Activated T-cell treated with anti-CD3 and anti-CD28 coated beads for 4 hours (primary cell): ENCODE measurements around the gene C1QL4.
"Not testable (repeated sequence)": the region's sequence is repeated elsewhere in the genome, so short reads cannot be mapped to it uniquely, and the experiment has no call there.

Experiments used
- DNase-seq: peaks from one replicate; pipeline ENCODE4 v3.0.0-alpha.2; 2020

Gene C1QL4

DNA sequence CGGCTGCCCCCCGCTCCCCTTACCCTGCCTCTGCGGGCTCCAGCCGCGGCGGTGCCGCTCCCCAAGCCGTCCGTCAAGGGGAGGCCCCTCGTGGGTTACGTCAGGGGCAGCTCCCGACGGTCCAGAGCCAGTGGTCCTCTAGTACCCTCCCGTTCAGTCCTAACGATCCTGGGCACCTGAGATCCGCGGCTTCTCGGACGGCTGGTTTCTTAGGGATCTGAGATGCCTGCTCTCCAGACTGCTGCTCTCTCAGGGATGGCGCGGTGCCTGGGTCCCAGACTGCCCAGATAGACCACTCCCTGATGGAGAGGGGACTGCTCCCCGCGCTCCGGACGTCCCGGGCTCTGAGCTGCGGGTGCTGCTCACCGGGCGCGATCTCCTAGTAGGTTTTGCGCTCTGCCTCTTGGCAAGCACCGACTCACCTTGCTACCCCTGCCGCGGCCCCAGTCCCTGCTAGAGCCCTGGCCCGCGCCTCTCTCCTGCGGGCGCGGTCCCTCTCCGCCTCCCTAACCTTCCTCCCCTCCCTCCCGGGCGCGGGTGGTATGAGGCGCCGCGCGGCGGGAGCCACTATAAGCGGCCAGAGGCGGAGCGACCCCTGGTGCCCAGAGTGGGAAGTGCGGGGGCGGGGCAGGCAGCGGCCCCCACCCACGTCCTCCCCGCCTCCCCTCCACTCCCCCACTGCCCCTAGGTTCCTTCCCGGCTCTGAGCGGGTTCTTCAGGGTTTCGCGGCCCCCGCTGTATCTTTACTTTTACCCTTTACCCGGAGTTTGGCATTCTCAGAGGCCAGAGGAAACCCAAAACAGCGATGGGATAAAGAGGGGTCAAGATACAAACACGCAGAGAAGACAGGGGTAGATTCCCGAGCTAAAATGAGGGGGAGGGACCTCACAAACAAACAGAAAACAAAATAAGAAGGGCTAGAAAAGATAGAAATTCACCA, at the start of gene C1QL4:
Gene C1QL4 (minus strand): TSS at position 544 of the 940 bp plus-strand sequence. CDS start 711 bp downstream, outside the sequence.
- DNase-seq, result peak; percentile 88

DNA sequence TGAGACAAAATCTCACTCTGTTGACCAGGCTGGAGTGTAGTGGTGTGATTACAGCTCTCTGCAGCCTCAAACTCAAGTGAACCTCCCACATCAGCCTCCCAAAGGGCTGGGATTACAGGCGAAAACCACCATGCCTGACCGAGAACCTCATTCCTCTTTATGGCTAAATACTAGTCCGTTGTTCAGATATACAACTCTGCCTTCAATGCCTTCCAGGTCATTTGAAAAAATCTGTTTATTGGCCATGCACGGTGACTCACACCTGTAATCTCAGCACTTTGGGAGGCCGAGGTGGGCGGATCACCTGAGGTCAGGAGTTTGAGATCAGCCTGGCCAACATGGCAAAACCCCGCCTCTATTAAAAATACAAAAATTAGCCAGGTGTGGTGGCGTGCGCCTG, 43.2 kb upstream of the C1QL4 start:
- not testable (repeated sequence) for DNase-seq

- DNase-seq, result no peak
These were observed 40.4 kb upstream of the C1QL4 start for GRCh38 chr12:49377386-49377785.

DNA sequence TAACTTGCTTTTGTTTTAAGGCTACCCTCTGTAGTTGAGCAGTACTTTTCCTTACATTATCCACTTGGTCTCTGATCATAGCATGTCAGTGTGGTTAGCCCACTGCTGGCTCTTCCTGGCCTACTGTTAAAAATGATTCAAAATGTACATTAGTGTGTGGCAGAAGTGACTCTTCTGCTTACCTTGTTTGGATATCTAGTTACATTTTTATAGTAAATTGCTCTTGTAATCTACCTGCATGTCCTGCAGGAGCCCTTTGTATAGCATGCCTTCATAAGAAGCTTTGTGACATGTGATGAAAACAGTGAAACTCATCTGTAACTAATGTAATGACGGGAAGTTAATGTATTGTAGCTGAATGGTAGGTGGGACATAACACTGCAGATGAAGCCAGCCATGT, 38.4 kb upstream of the C1QL4 start:
- DNase-seq, result no peak

DNA sequence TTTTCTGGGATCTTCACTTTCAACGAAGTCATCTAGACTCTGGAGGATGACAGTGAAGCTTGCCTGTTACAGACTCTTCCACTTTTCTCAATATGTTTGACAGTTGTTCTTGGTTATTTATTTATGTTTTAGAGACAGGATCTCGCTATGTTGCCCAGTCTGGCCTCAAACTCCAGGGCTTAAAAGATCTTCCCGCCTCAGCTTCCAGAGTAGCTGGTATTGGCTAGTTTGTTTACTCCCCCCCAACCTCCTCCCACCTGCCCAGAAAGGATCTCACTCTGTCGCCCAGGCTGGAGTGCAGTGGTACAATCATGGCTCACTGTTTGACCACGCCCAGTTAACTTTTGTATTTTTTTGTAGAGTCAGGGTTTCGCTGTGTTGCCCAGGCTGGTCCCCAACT, 33.6 kb upstream of the C1QL4 start:
- no peak for DNase-seq

GRCh38 chr12:49369411-49370145, 32.6 kb upstream of the C1QL4 start:
- no peak for DNase-seq

DNA sequence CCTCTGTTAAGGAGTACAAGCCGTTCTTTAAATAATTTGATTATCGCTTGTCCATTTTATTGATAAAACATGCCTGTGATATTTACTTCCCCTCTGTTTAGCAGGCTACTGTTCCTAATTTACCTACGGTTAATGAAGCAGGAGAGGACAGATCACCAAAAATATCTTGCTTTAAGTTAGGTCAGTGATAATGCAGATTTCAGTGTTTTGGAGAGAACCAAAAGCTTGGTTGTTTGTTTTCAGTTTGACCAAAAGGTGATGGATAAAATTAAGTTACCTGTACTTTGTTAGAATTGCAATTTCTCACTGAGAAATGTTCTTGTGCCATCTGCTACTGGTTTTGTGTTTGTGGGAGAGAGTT, 31.2 kb upstream of the C1QL4 start:
- no peak for DNase-seq

GRCh38 chr12:49367381-49368239, 30.6 kb upstream of the C1QL4 start, which contains the start of gene SPATS2:
SPATS2 (plus strand) TSS chr12:49367462; CDS start chr12:49461013, 93,551 bp downstream.
- no peak for DNase-seq

DNA sequence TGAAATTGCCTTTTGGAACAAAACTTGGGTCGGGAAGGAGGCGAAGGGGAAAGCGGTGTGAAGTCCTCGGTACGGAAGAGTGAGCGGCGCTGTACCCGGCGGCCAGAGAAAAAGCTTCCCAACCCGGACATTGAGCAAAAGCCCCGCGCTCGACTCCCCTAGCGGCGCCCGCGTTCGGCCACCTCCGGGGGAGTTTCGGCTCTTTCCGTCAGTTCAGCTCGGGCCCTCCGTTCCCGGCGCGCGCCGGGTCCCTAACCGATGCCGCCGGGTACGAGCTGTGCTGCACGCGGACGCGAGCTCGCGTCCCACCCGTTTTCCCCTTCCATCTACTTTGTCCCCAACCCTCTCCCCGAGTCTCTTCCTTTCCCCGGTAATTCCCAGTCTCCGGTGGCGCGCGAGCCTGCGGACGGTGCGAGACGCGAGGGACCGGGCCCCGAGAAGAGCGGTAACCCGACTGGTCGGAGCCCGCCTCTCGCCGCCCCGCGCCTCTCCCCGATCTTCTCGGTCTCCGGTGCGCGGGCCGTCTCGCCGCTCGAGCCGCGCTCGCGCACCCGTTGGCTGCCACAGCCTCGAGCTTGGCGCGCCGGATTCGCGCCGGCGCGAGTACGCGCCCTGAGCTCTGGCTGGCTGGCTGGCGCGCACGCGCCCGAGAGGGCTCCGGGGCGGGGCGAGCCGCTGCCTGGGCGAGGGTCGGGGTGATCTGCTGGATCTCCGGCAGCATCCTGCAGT, 29.8 kb upstream of the C1QL4 start:
- peak; percentile 77 for DNase-seq

DNA sequence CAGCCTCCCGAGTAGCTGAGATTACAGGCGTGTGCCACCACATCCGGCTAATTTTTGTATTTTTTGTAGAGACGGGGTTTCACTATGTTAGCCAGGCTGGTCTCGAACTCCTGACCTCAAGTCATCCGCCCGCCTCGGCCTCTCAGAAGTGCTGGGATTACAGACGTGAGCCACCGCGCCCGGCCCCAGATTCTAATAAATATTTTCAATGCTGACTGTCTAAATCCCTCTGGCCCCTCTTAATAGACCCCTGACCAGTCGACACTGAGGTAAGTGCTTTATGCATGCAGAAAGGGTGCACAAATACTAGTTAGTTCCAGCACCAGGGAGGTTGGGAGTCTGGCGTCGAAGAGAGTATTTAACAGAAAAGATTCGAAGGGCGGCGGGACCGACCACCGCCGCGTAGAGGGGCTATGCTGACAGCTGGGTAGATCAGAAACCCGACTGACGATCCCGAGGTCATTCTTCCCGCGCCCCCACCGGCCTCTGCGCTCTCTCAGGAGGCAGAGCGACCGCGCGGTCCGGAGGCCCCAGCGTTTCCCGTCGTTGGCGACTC, 29.2 kb upstream of the C1QL4 start:
- peak; percentile 7 for DNase-seq

DNA sequence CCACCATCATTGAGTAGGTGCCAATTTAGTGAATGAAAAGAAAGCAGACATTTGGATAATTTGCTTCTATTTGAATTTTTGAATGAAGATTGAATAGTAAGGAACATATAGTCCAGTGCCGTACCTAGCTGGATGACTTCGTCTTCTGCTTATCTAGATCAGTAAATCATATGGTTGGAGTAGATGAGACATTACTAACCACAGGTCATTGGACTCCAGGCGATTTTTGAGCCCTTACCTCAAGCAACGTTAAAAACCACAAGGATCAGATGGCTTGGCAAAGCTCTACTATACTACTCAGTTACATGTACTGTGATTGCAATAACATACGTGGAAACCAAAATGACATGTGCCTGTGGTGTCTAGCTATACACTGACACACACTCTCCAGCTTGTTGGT, 28.6 kb upstream of the C1QL4 start:
- DNase-seq, result no peak

DNA sequence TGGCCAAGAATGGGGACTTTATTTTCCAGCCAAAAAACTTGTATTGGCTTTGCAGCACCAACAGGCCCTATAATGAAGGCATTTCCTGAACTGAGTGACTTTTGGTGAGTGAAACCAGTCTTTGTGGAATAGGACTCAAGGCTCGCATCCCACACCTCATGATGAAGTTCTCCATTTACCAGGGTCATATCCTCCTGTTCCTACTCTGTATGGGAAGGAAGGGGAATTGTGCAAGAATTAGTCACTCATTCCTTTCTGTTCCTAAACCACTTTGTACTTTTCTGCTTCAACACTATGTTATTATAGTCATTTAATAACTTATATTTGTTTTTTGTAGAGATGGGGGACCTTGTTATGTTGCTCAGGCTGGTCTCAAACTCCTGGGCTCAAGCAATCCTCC, 28.0 kb upstream of the C1QL4 start:
- no peak for DNase-seq

DNA sequence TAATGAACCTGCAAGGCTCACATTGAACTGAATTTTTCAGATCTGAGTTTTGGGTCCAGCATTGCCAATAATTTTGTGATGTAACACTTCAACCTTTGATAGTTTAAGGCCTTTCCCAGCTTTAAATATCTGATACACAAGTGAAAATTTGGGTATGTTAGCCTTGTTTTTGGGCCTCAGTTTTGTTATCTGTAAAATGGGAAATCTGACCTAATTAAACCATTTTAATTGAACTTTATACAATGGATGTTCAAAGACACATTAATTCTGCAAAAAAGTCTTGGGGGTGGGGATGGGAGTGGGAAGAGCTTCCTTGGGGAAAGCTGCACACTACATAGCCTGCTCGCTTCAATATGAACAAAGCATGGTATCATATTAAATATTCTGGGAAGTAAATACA, 25.1 kb upstream of the C1QL4 start:
- DNase-seq, result no peak

GRCh38 chr12:49359671-49360070, 22.7 kb upstream of the C1QL4 start:
- no peak for DNase-seq

DNA sequence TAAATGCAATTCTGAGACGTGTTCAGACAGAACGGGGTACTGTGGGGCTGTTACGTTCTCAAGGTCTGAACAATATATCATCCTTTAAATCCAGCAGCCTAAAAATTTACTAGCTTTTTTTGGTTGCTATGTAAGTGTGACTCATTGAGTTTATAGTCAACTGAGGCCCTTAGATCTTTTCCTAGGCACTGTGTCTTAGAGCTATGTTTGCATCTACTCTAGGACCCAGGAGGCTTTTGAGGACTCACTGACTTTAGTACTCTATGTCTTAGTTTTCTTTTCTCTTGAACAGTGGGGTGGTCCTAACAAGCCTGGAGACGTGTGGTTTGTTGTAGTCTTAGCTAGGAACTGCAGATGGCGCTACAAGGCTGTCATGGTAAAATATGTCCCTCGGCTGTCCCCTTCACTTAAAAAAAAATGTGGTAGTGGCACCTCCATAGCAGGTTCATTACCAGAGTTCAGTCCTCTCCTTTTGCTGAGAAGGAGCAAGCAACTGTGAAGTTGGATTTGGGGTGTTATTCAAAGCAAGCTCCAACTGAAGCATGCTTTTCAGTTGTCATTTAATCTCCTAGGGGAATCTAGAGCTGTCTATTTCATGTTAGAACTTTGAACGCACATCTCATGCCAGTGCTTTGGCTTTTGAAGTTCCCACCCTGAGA, 21.6 kb upstream of the C1QL4 start:
- peak; percentile 43 for DNase-seq

GRCh38 chr12:49357103-49357678, 20.2 kb upstream of the C1QL4 start:
- no peak for DNase-seq

GRCh38 chr12:49355913-49356312, 18.9 kb upstream of the C1QL4 start:
- DNase-seq, result no peak

DNA sequence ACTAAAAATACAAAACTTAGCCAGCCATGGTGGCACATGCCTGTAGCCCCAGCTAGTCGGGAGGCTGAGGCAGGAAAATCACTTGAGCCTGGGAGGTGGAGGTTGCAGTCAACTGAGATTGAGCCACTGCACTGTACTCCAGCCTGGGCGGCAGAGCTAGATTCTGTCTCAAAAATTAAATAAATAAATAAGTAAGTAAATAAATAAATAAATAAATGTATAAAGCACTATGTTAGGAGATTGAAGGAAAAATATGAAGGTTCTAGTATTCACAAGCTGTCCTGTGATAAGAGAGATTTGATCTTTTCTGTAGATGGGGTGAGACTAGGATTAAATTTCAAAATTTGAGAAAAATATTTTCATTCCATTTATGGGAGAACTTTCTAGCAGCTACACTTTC, 15.4 kb upstream of the C1QL4 start:
- DNase-seq, result no peak

- DNase-seq, result no peak
These were observed 12.3 kb upstream of the C1QL4 start for GRCh38 chr12:49349266-49349665.

DNA sequence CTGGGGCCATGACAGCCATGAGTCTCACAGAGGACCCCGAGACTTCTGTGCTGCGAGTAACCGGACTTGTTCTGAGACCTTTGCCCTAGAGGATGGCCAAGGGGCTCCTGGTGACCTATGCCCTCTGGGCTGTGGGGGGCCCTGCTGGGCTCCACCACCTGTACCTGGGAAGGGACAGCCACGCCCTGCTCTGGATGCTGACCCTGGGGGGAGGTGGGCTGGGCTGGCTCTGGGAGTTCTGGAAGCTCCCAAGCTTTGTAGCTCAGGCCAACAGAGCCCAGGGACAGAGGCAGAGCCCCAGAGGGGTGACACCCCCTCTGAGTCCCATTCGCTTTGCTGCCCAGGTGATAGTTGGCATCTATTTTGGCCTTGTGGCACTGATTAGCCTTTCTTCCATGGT, 11.8 kb upstream of the C1QL4 start:
- DNase-seq, result no peak
